AG04449 (cell line): ENCODE measurements around the gene TBC1D5.
"Not testable (repeated sequence)": the region's sequence is repeated elsewhere in the genome, so short reads cannot be mapped to it uniquely, and the experiment has no call there.

ENCODE experiments used
- CTCF ChIA-PET: fragments of 350-600 bp; formaldehyde crosslinking; extraction: SDS; loops from one replicate; lab custom pipeline; 2021; ENCODE audit warnings: antibody characterized with exemption; lab: Yijun Ruan, JAX
- POLR2A ChIA-PET: fragments of 400-600, 350-600 bp; formaldehyde crosslinking; extraction: SDS; loops from one replicate; lab custom pipeline; 2020; ENCODE audit warnings: antibody characterized with exemption, inconsistent platforms; lab: Yijun Ruan, JAX
- DNase-seq: peaks from one replicate; pipeline ENCODE4 v3.0.0-alpha.2; 2010; ENCODE audit warnings: low read depth, low spot score
- H3K4me3 ChIP-seq: 2 replicates; pipeline ENCODE4 v1.5.1; 2011; ENCODE audit warnings: low read depth, mild to moderate bottlenecking, control low read depth, low read length
- TF ChIP-seq, protein P1 (sequence below): IDR thresholded peaks from one replicate; pipeline ENCODE4 v1.5.1; 2011; ENCODE audit warnings: mild to moderate bottlenecking, moderate library complexity, low read length, control low read depth, inconsistent platforms; ENCODE audit not compliant: insufficient read depth; ENCODE audit errors: missing control alignments

TBC1D5 gene

GRCh38 chr3:17135696-17136095, 606.7 kb downstream of the TBC1D5 start:
- CTCF ChIA-PET = no interaction called here
- POLR2A ChIA-PET = no interaction called here
- no peak for DNase-seq
- H3K4me3 ChIP-seq = no peak overlapping the region
- TF ChIP-seq, protein P1, sequence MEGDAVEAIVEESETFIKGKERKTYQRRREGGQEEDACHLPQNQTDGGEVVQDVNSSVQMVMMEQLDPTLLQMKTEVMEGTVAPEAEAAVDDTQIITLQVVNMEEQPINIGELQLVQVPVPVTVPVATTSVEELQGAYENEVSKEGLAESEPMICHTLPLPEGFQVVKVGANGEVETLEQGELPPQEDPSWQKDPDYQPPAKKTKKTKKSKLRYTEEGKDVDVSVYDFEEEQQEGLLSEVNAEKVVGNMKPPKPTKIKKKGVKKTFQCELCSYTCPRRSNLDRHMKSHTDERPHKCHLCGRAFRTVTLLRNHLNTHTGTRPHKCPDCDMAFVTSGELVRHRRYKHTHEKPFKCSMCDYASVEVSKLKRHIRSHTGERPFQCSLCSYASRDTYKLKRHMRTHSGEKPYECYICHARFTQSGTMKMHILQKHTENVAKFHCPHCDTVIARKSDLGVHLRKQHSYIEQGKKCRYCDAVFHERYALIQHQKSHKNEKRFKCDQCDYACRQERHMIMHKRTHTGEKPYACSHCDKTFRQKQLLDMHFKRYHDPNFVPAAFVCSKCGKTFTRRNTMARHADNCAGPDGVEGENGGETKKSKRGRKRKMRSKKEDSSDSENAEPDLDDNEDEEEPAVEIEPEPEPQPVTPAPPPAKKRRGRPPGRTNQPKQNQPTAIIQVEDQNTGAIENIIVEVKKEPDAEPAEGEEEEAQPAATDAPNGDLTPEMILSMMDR = no peak

DNA sequence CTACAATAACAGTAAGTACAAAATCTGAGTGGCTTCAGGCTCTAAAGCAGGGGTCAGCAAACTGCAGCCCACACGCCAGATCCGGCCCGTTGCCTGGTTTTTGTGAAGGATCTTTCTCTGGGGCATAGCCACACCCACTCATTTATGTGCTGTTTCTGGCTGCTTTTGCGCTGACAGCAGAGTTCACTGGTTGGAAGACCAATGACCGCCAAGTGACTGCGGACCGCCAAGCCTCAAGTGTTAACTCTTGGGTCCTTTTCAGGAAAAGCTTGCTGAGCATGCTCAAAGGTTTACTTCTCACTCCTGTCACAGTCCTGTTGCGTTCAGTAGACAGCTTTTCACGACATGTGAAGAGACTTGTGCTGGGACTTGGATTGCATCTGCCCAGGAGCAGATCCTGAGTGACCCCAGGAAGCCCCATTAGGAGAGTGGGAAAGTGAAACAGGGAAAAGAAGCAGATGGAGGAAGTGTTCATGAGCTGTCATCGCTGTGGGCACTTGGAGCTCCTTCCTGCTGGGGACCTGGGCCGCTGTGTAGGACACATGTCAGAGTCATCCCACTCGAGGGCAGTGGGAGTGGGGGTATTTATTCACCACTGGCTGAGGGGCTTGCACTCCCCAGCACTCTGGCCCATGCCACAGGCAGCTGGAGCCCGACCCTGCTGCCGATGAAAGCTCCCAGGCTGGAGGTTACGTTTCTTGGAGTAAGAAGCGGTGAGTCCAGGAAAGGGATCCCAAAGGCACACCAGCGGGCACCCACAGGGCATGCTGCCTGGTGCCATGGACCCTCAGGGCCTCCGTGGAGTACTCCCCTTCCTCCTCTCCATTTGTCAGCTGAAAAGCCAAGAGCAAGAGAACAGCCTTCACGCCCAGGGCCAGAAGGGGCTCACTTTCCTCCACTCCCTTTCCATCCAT, 608.5 kb downstream of the TBC1D5 start:
- no peak overlapping the region for H3K4me3 ChIP-seq
- no peak for DNase-seq
- POLR2A ChIA-PET = no interaction called here
- CTCF ChIA-PET = no interaction called here
- TF ChIP-seq, protein P1 = no peak

DNA sequence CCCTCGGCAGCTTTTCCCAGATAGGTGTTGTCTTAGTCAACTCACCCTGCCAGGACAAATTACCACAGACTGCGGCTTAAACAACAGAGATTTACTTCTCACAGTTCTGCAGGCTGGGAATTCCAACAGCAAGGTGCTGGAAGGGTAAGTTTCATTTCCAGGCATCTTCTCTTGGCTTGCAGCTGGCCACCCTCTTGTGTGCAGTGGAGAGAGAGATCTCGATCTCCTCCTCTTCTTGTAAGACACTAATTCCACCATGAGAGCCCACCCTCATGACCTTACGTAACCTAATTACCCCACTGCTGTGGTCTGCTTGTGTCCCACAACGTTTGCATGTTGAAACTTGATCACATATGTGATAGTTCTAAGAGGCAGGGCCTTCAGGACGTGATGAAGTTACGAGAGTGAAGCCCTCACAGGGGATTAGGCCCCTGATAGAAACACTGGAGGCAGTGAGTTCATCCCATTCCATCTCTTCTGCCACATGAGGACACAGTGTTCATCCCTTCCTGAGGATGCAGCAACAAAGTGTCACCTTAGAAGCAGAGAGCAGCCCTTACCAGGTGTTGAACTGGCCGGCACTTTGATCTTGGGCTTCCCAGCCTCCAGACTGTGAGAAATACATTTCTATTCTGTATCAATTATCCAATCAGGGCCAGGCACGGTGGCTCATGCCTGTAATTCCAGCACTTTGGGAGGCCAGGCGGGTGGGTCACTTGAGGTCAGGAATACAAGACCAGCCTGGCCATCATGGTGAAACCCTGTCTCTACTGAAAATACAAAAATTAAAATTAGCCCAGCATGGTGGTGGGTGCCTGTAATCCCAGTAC, 609.9 kb downstream of the TBC1D5 start:
- DNase-seq = no peak
- no peak overlapping the region for H3K4me3 ChIP-seq
- TF ChIP-seq, protein P1 = no peak
- POLR2A ChIA-PET = no interaction called here
- CTCF ChIA-PET = no interaction called here

GRCh38 chr3:17130956-17131355, 611.5 kb downstream of the TBC1D5 start:
- no peak overlapping the region for H3K4me3 ChIP-seq
- TF ChIP-seq, protein P1 = no peak
- POLR2A ChIA-PET = no interaction called here
- CTCF ChIA-PET = interaction anchor here (0.6 kb wide), 1 partner anchor 37 kb away, joined by 4 read pairs; no protein-coding TSS in a partner anchor
- no peak for DNase-seq

GRCh38 chr3:17129556-17129955, 612.9 kb downstream of the TBC1D5 start:
- TF ChIP-seq, protein P1 = no peak
- no peak for DNase-seq
- H3K4me3 ChIP-seq = no peak overlapping the region
- POLR2A ChIA-PET = no interaction called here
- CTCF ChIA-PET = no interaction called here

DNA sequence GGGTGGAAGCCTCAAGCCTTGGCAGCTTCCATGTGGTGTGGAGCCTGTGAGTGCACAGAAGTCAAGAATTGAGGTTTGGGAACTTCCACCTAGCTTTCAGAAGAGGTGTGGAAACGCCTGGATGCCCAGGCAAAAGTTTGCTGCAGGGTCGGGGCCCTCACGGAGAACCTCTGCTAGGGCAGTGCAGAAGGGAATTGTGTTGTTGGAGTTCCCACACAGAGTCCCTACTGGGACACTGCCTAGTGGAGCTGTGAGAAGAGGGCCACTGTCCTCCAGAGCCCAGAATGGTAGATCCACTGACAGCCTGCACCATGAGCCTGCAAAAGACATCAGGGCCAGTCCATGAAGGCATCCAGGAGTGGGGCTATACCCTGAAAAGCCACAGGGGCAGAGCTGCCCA, 613.8 kb downstream of the TBC1D5 start:
- POLR2A ChIA-PET, H3K4me3 ChIP-seq, CTCF ChIA-PET, DNase-seq: not testable (repeated sequence)
